ENCODE measurements around the gene LRRC7. TPM values are rescaled to one million over a fixed set of nuclear protein-coding genes. Genes with fewer than 3 reads are reported as not detected.

LRRC7 gene
- total and polyA plus RNA-seq, 2 of the 8 experiments (the other 6 are each of a cell fraction or from before 2014, with no cell fraction given) = 0.03 to 0.17 TPM

GRCh38 chr1:69639159-69639558, 71.4 kb downstream of the LRRC7 start:
- H3K4ac ChIP-seq (replicated peaks; ENCODE audit: insufficient read length, low read depth, low read length) = no peak overlapping the region
- no peak overlapping the region for H4K5ac ChIP-seq (ENCODE audit: insufficient read length, low read depth, low read length)
- no peak overlapping the region for H2BK20ac ChIP-seq (ENCODE audit: low read length)
- H3K36me3 ChIP-seq (ENCODE audit: control insufficient read depth in 2 of 4, insufficient read depth in 4 of 4, low read length in 3 of 4) = no peaks in the 10 kb centered on the region
- H2BK5ac ChIP-seq (ENCODE audit: low read depth, low read length) = no peak overlapping the region
- no peak overlapping the region for H3K4me3 ChIP-seq (ENCODE audit: extremely low read depth in 1 of 4, insufficient read depth in 2 of 4, low read depth in 3 of 4, low read length in 4 of 4)
- no peak overlapping the region for H4K91ac ChIP-seq (replicated peaks; ENCODE audit: insufficient read length, low read length)
- no peak overlapping the region for H3K27ac ChIP-seq (ENCODE audit: low read depth, low read length)
- no peak overlapping the region for H3K18ac ChIP-seq (ENCODE audit: extremely low read depth, low read length)
- no peak overlapping the region for H3K4me2 ChIP-seq (ENCODE audit: insufficient read depth in 1 of 2, low read depth in 2 of 2, low read length in 2 of 2)
- no peak overlapping the region for H2BK12ac ChIP-seq (ENCODE audit: low read depth, low read length)
- no peak overlapping the region for H3K23ac ChIP-seq (ENCODE audit: insufficient read length)
- H2BK15ac ChIP-seq (ENCODE audit: low read length) = no peak overlapping the region
- TF ChIP-seq CREB1 (IDR thresholded peaks at IDR 0.05) (no peak), HDAC2 (IDR thresholded peaks at IDR 0.05; ENCODE audit: borderline replicate concordance in 1 of 2, low read depth in 2 of 2, low read length in 2 of 2) (no peak), RNF2 (IDR thresholded peaks at IDR 0.05; ENCODE audit: borderline replicate concordance, low read depth, low read length, missing control alignments, poor library complexity, severe bottlenecking) (no peak), SIX5 (IDR thresholded peaks at IDR 0.05; ENCODE audit: low read depth, low read length) (no peak), TCF12 (IDR thresholded peaks at IDR 0.05; ENCODE audit: low read depth, low read length) (no peak)
- no peak for FAIRE-seq
- no peak overlapping the region for H4K8ac ChIP-seq (ENCODE audit: extremely low read depth, insufficient read depth, low read length)
- ChIA-PET POLR2A (ENCODE audit: partially characterized antibody) (no interaction called here), CTCF (ENCODE audit: partially characterized antibody) (no interaction called here)
- no peaks in the 10 kb centered on the region for H4K20me1 ChIP-seq (replicated peaks in 1 of 2; ENCODE audit: control insufficient read depth in 1 of 2, insufficient read depth in 2 of 2, low read length in 2 of 2)
- H3K56ac ChIP-seq (replicated peaks; ENCODE audit: insufficient read length, low read depth, low read length) = no peak overlapping the region
- no peak overlapping the region for H2BK120ac ChIP-seq (replicated peaks; ENCODE audit: low read depth, low read length)
- no peak overlapping the region for H2AK5ac ChIP-seq (ENCODE audit: low read depth, low read length)
- DNase-seq (ENCODE audit: low read depth in 1 of 2, low spot score in 2 of 2) = no peak
- no peaks in the 10 kb centered on the region for H3K27me3 ChIP-seq (replicated peaks in 1 of 4; ENCODE audit: control insufficient read depth in 3 of 4, extremely low read depth in 1 of 4, insufficient read depth in 3 of 4, low read length in 3 of 4)
- no peaks in the 10 kb centered on the region for H3K9me3 ChIP-seq (ENCODE audit: insufficient read depth in 2 of 2, low read depth in 1 of 2, low read length in 1 of 2)
- no peaks in the 10 kb centered on the region for H3K4me1 ChIP-seq (replicated peaks in 1 of 4; ENCODE audit: control insufficient read depth in 3 of 4, insufficient read depth in 4 of 4, low read length in 3 of 4)
- H3K9ac ChIP-seq (replicated peaks in 1 of 4; ENCODE audit: extremely low read depth in 1 of 4, low read depth in 3 of 4, low read length in 3 of 4) = no peak overlapping the region
- no peak overlapping the region for H3K14ac ChIP-seq (ENCODE audit: insufficient read length)
- H2AFZ ChIP-seq (ENCODE audit: low read length) = no peak overlapping the region
- H3K23me2 ChIP-seq (ENCODE audit: low read depth, low read length) = no peaks in the 10 kb centered on the region
- H3K79me1 ChIP-seq (ENCODE audit: low read depth, low read length) = no peaks in the 10 kb centered on the region
- no peaks in the 10 kb centered on the region for H3K79me2 ChIP-seq (ENCODE audit: control insufficient read depth in 1 of 2, insufficient read depth in 2 of 2, low read length in 2 of 2)
